IPS-NIHi7 (cell line): ENCODE results near the gene LTBP4.

Experiments used
- DNase-seq: peaks from one replicate; pipeline ENCODE4 v3.0.0; 2012; ENCODE audit warnings: mixed read lengths; ENCODE audit errors: extremely low spot score

Gene LTBP4

DNA sequence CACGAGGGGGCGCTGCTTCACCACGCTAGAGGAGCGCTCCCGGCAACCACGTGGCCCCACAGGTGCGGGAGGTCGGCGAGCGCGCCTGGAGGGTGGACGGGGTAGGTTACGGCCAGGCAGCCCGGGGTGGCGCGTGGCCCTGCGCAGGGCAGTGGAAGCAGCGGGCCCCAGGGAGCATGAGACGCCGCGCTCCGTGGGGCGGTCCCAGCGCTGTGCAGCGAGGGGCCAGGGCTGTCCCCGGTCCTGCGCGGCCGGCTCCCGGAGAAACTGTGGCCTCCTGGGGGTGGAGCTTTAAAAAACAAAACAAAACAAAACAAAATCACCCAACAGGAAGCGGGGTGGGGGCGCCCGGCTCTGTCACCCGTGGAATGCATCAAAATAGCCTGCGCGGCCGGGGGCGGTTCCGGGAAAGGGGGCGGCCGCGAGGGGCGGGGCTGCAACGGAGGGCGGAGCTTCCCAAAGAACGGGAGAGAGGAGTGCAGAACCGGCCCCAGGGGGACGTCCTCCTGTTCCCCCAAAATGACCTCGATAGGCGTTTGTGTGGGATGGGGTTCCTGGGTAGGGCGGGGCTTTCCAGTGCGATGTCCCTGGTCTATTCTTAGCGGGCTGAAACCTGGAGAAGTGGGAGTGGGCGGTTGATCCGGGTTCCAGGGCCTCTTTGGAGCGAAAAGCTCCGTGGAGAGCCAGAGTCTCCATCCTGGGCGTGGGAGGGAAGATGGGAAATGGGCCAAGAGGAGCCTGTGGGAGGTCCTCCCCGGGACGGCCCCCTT is 61.9 kb downstream of the LTBP4 start:
- peak; percentile 95 for DNase-seq

DNA sequence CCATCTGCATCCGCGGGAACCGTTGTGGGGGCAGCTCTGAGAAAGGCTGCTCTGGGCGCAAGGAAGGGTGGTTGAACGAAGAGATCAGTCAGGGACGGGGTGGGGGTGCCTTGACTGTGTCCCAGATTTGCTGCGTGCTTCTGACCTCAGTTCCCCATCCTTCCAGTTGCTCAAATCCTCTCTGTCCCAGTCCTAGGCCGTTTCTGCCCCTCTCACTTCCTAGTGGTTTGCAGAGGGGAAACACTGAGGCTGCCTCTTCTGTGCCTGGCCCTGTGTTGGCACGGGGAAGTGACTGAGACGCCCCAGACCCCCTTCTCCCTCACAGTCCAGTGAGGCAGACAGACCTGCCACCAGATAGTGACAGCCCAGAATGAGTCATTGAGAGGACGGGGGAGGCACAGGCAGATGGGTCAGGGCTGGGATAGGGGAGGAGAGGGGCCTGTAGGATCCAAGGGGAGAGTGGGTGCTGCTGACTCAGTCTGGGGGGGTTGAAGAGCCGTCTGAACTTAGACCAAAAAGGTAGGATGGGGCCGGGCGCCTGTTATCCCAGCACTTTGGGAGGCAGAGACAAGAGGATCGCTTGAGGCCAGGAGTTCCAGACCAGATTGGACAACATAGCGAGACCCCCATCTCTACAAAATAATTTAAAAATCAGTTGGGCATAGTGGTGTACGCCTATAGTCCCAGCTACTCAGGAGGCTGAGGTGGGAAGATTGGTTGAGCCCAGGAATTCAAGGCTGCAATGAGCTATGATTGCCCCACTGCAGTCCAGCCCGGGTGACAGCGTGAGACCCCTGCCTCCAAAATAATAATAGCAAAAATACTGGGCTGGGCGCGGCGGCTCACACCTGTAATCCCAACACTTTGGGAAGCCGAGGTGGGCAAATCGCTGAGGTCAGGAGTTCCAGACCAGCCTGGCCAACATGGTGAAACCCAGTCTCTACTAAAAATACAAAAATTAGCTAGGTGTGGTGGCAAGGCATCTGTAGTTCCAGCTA is 62.8 kb downstream of the LTBP4 start:
- DNase-seq = peak; percentile 36

DNA sequence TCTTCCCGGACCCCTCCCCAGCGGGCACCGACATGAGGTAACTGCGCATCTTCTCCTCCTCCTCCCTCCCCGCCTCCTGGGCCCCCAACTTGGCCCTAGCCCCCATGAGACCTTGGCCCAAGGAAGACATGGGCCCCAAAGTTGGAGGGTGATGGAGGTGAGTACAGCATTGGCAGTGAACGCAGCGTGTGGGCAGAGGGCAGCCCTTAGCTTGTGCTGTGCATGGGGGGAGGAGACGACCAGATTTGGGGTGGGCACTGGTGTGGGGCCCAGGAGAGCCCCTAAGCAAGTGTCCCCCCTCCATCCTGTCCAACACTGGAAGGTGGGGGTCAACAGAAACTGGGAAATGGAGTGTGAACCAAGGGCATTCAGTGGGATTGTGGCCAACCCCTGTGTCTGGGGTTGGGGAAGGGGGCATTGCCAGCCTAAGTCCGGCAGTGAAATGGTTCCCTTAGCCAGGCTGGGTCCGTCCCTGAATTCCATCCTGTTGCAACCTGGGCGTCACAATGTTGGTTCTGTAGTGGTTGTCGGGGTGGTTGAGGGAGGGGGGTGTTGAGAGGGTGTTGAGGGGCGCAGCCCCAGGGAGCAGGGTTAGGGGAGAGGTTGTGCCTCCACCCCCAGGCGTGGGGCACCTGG is 65.8 kb downstream of the LTBP4 start:
- DNase-seq = no peak

DNA sequence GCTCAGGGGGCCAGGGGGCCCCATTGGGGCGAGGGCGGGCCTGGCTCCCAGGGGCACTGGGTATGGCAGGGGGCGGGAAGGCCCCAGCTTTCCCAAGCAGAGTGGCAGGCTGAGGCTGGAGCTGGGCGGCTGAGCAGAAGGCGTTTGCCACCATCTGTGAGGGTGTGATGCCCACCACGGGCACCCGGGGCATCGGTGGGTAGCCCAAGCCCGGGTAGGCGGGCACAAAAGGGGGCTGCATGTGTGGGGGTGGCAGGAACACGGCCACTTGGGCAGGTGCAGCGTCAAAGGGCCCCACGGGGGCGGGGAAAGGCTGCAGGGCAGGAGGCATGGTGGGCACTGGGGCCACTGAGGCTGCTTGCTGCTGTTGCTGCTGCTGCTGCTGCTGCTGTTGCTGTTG is 66.4 kb downstream of the LTBP4 start:
- no peak for DNase-seq

DNA sequence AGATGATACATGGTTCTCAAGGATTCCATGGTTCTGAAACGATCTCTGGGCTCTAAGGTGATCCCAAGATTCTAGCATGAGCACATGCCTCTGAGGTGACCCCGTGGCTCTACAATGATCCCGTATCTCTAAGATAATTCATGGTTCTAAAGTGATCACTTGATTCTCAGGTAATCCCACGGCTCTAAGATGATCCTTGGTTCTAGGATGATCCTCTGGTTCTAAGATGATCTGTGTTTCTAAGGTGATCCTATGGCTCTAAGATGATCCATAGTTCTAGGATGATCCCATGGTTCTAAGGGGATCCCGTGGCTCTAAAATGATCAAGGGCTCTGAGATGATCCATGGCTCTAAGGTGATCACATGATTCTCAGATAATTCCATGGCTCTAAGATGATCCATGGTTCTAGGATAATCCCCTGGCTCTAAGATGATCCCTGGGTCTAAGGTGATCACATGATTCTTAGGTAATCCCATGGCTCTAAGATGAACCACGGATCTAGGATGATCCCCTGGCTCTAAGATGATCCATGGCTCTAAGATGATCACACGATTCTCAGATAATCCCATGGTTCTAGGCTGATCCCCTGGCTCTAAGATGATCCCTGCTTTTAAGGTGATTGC is 67.9 kb downstream of the LTBP4 start:
- no peak for DNase-seq

DNA sequence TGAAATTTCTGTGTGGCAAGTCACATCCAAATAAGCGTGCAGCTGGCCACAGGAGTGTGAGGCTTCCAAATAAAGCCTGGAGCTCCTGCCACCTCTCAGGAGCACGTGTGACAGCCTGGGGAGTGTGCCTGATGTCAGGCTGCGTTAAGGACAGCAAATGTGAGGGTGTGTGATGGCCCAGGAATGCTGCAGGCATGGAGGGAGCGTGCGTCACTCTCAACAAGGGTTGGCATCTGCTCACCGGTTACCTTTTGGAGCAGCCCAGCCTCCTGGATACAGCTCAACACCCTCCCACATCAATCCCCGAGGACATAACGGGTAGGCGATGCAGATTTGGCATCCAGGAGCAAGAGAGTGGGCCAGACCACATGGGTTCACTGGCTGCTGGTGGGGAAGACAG is 70.2 kb downstream of the LTBP4 start:
- no peak for DNase-seq

DNA sequence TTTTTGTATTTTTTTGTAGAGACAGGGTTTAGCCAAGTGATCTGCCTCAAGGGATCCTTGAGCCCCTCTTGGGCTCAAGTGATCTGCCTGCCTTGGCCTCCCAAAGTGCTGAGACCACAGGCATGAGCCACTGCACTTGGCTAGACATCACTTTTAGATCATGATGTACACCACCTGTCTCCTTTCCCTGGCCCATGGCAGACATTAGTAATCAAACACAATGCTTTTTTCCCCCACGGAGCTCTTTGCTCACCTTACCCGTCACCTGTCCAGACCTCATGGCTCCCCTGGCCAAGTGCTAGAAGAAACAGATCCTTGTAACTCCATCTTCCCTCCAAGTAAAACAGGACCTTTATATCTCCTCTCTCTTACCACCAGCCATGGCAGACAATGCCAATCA is 70.9 kb downstream of the LTBP4 start:
- DNase-seq = no peak

DNA sequence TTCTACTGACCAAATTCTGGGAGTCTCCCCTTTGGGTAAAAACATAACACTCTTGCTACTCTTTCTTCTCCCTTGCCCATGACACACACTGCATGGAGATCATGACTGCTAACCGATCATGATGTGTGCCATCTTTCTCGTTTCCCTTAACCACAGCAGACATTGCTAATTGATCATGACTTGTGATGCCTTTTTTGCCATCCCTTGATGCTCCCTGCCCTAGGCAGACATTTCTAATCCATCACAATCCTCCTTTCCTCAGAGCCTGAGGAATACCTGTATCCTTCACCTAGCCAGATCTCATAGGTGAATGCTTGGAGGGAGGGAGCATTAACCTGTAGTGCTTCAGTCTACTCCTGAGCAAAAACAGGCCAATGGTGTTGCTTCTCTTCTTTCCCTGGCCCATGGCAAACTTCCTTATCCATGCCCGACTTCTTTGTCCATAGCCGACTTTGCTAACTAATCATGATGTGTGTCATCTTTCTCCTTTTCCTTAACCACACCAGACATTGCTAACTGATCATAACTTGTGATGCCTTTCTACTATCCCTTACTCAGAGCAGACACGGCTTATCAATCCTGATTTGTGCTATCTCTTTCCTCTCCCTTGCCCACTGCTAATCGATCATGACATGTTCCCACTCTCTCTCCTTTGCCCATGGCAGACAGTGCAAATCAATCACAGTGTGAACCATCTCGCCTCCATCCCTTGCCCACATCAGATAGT is 71.6 kb downstream of the LTBP4 start:
- no peak for DNase-seq

DNA sequence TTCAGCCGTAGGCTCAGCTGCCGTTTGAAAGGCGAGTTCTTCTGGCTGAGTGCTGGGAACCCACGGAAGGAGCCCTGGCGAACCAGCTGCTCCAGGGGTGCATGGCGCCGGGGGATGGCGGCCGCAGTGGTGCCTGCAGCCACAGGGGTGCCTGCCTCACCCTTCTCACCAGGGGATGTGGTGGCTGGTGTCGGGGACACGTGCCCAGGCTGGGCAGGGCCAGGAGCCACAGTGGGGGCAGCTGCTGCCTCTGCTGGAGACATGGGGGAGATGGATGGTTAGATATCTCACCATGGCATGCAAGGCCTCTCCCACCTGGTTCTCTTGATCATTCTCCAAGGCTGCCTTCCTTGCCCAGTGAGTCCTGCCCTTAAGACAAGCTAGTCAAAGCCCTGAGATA is 72.2 kb downstream of the LTBP4 start:
- DNase-seq = no peak

DNA sequence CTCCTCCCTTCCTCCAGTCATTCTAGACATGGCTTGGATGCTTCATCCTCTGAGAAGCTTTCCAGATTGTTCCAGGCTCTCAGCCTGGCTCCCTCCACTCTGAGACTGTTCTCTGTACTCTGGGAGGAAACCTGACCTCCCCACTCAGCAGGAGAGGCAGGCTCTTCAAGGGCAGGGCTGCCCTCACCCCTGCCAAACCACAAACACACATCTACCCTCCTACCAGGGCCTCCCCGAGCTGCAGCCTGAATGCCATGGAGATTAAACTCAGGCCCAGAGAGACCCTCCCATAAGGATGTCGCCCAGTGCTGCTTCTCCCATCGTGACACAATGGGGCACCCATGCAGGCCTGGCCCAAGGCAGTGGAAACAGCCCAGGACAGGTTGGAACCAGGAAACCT is 73.1 kb downstream of the LTBP4 start:
- no peak for DNase-seq

DNA sequence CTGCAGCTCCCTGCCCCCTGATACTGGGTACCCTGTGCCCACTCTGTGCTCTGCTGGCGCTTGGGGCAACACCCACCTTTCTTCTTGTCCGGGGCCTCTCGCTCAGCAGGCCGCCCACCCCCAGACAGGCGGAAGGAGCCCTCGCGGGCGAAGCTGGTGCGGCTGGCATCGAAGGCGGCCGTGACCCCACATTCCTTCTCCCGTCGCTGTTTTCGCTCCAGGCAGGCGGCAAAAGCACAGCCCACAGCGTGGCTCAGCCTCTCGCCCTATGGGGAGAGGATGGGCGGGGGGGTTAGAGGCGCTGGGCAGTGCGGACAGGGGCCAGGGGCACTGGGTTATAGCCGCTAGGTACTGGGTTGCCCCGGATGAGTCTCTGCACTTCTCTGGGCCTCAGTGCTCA is 76.0 kb downstream of the LTBP4 start:
- DNase-seq = no peak
